K562 (cell line): ENCODE data around the gene RPS6KA2. TPM values are rescaled to one million over a fixed set of nuclear protein-coding genes. Genes with fewer than 3 reads are reported as not detected.
A peak's percentile ranks its signal among the peaks of the same experiment; 100 is the strongest.

Source experiments
- CHCHD3 ChIP-seq: fragments of 250-450 bp; sonication (Bioruptor Pico); IDR thresholded peaks from 2 replicates; pipeline ENCODE4 v2.1.2; 2022; ENCODE audit warnings: mild to moderate bottlenecking
- DLX4 ChIP-seq: fragments of 250-450 bp; sonication (Bioruptor Pico); IDR thresholded peaks from 2 replicates; pipeline ENCODE4 v1.6.1; 2021; ENCODE audit warnings: mild to moderate bottlenecking
- FOXA3 ChIP-seq, 2 experiments: fragments of 450-650 bp in 1 of 2; sonication (generic) in 1 of 2; formaldehyde crosslinking; IDR thresholded peaks in 1 of 2; conservative IDR thresholded peaks in 1 of 2; 2 replicates each; pipeline versions ENCODE4 v1.4.0 to v1.8.0; 2020 to 2022; ENCODE audit warnings: mild to moderate bottlenecking in 2 of 2, missing genetic modification reagents in 1 of 2
- FOXK1 ChIP-seq: sonication (generic); formaldehyde crosslinking; IDR thresholded peaks from 2 replicates; pipeline ENCODE4 v1.8.0; 2022; ENCODE audit warnings: missing genetic modification reagents, mild to moderate bottlenecking, borderline replicate concordance
- PPARD ChIP-seq: fragments of 250-450 bp; sonication (Bioruptor Pico); IDR thresholded peaks from 2 replicates; pipeline ENCODE4 v1.8.0; 2022; ENCODE audit warnings: inconsistent platforms, mild to moderate bottlenecking, moderate library complexity
- ZNF551 ChIP-seq: fragments of 250-450 bp; sonication (Bioruptor Pico); IDR thresholded peaks from 2 replicates; pipeline ENCODE4 v1.5.0; 2021; ENCODE audit warnings: mild to moderate bottlenecking, moderate library complexity
- ZNF592 ChIP-seq: fragments of 450-650 bp; IDR thresholded peaks from 2 replicates; pipeline ENCODE4 v1.6.1; 2017; ENCODE audit warnings: antibody characterized with exemption, mild to moderate bottlenecking
- ZNF695 ChIP-seq: fragments of 450-650 bp; formaldehyde crosslinking; IDR thresholded peaks from 2 replicates; pipeline ENCODE4 v1.4.0; 2020; ENCODE audit warnings: mild to moderate bottlenecking, moderate library complexity
- polyA plus RNA-seq, 8 experiments: library from polyadenylated mRNA; depleted of rRNA in 4 of 8; stranded (reverse) in 5 of 8; unstranded in 3 of 8; fragments of >200 nt; fragmentation: Nextera tagmentation in 2 of 8; fragmentation: Illumina TruSeq in 1 of 8; extraction: Ambion mirVana in 2 of 8; extraction: Trizol in 1 of 8; gene quantifications; 2 replicates each; pipeline versions ENCODE4 v1.2.1 to v1.2.3, GENCODE V29; 2011 to 2014; ENCODE audit warnings: inconsistent platforms in 1 of 8, missing spikeins in 1 of 8
- total RNA-seq, 7 experiments: library from RNA; depleted of rRNA in 6 of 7; stranded (reverse); fragments of >200 nt in 6 of 7; fragmentation: Illumina TruSeq in 2 of 7; extraction: Trizol in 2 of 7; gene quantifications; 2 replicates each; pipeline versions ENCODE4 v1.2.1 to v1.2.3, GENCODE V29; 2011 to 2021; ENCODE audit warnings: low replicate concordance in 1 of 7
- TF ChIP-seq, protein P1 (sequence below): fragments of 250-450 bp; sonication (Bioruptor Pico); IDR thresholded peaks from 2 replicates; pipeline ENCODE4 v1.5.0; 2020; ENCODE audit warnings: mild to moderate bottlenecking, borderline replicate concordance
- TF ChIP-seq, protein P2 (sequence below): sonication (generic); formaldehyde crosslinking; IDR thresholded peaks from 2 replicates; pipeline ENCODE4 v1.5.0; 2020; ENCODE audit warnings: missing genetic modification reagents
- TF ChIP-seq, protein P3 (sequence below): sonication (generic); formaldehyde crosslinking; IDR thresholded peaks from 2 replicates; pipeline ENCODE4 v1.8.0; 2023; ENCODE audit warnings: mild to moderate bottlenecking, missing genetic modification reagents
- TF ChIP-seq, protein P4 (sequence below): fragments of 450-650 bp; IDR thresholded peaks from 2 replicates; pipeline ENCODE4 v1.6.1; 2016

Gene RPS6KA2
- total and polyA plus RNA-seq, 9 of the 15 experiments (the other 6 are each of a cell fraction or from before 2014, with no cell fraction given), result 0.29 to 1.00 (median 0.53) TPM

- TF ChIP-seq, protein P1, sequence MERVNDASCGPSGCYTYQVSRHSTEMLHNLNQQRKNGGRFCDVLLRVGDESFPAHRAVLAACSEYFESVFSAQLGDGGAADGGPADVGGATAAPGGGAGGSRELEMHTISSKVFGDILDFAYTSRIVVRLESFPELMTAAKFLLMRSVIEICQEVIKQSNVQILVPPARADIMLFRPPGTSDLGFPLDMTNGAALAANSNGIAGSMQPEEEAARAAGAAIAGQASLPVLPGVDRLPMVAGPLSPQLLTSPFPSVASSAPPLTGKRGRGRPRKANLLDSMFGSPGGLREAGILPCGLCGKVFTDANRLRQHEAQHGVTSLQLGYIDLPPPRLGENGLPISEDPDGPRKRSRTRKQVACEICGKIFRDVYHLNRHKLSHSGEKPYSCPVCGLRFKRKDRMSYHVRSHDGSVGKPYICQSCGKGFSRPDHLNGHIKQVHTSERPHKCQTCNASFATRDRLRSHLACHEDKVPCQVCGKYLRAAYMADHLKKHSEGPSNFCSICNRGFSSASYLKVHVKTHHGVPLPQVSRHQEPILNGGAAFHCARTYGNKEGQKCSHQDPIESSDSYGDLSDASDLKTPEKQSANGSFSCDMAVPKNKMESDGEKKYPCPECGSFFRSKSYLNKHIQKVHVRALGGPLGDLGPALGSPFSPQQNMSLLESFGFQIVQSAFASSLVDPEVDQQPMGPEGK, result no peak
- TF ChIP-seq CHCHD3 (CRISPR knock-in tag) (no peak), FOXK1 (CRISPR knock-in tag) (no peak), ZNF695 (CRISPR knock-in tag) (no peak), ZNF551 (CRISPR knock-in tag) (no peak), DLX4 (CRISPR knock-in tag) (no peak), ZNF592 (no peak), FOXA3 (CRISPR knock-in tag; conservative IDR thresholded peaks at IDR 0.05 in 1 of 2, IDR thresholded peaks at IDR 0.05 in 1 of 2) (no peak), PPARD (no peak)
- TF ChIP-seq, protein P2, sequence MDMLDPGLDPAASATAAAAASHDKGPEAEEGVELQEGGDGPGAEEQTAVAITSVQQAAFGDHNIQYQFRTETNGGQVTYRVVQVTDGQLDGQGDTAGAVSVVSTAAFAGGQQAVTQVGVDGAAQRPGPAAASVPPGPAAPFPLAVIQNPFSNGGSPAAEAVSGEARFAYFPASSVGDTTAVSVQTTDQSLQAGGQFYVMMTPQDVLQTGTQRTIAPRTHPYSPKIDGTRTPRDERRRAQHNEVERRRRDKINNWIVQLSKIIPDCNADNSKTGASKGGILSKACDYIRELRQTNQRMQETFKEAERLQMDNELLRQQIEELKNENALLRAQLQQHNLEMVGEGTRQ (CRISPR knock-in tag), result peak; percentile 95
- TF ChIP-seq, protein P3, sequence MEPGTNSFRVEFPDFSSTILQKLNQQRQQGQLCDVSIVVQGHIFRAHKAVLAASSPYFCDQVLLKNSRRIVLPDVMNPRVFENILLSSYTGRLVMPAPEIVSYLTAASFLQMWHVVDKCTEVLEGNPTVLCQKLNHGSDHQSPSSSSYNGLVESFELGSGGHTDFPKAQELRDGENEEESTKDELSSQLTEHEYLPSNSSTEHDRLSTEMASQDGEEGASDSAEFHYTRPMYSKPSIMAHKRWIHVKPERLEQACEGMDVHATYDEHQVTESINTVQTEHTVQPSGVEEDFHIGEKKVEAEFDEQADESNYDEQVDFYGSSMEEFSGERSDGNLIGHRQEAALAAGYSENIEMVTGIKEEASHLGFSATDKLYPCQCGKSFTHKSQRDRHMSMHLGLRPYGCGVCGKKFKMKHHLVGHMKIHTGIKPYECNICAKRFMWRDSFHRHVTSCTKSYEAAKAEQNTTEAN (CRISPR knock-in tag), result no peak
- TF ChIP-seq, protein P4, sequence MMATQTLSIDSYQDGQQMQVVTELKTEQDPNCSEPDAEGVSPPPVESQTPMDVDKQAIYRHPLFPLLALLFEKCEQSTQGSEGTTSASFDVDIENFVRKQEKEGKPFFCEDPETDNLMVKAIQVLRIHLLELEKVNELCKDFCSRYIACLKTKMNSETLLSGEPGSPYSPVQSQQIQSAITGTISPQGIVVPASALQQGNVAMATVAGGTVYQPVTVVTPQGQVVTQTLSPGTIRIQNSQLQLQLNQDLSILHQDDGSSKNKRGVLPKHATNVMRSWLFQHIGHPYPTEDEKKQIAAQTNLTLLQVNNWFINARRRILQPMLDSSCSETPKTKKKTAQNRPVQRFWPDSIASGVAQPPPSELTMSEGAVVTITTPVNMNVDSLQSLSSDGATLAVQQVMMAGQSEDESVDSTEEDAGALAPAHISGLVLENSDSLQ, result no peak
These were observed 40.5 kb downstream of the RPS6KA2 start, which contains the start of gene RAMACL (continued) for GRCh38 chr6:166586424-166587156.
